Stomach (tissue), 9 donors: ENCODE measurements around the gene LANCL1. TPM values are rescaled to one million over a fixed set of nuclear protein-coding genes. Genes with fewer than 3 reads are reported as not detected.

Experiments
- DNase-seq, 2 donors: peaks; one replicate each; pipeline versions ENCODE4 v3.0.0 to v3.0.0-alpha.2; 2013 to 2019
- H3K27ac ChIP-seq, 5 donors: fragments of 200-600 bp in 4 of 5; sonication (generic) in 4 of 5; one replicate each; pipeline ENCODE4 v1.5.1; 2013 to 2019; ENCODE audit warnings: mild to moderate bottlenecking in 1 of 5, moderate library complexity in 1 of 5
- H3K27me3 ChIP-seq, 3 donors: fragments of 200-600 bp; sonication (generic); one replicate each; pipeline ENCODE4 v1.5.1; 2017 to 2019; ENCODE audit warnings: mixed run types in 1 of 3
- H3K36me3 ChIP-seq, 4 donors: fragments of 200-600 bp; sonication (generic); 1 replicate in 3 of 4; 2 replicates in 1 of 4; pipeline ENCODE4 v1.5.1; 2016 to 2019
- H3K4me1 ChIP-seq, 4 donors: fragments of 200-600 bp; sonication (generic); one replicate each; pipeline ENCODE4 v1.5.1; 2016 to 2019
- H3K4me3 ChIP-seq, 4 donors: fragments of 200-600 bp; sonication (generic) in 3 of 4; one replicate each; pipeline ENCODE4 v1.5.1; 2016 to 2019; ENCODE audit warnings: mild to moderate bottlenecking in 1 of 4
- H3K9me3 ChIP-seq, 4 donors: fragments of 200-600 bp; sonication (generic); one replicate each; pipeline ENCODE4 v1.5.1; 2016 to 2019
- EP300 ChIP-seq: sonication (generic); formaldehyde crosslinking; IDR thresholded peaks from one replicate; pipeline ENCODE4 v1.6.1; 2017; ENCODE audit warnings: antibody characterized with exemption
- POLR2A ChIP-seq, 4 donors: fragments of 450-650 bp; IDR thresholded peaks; one replicate each; pipeline ENCODE4 v1.6.1; 2016; ENCODE audit warnings: antibody characterized with exemption in 4 of 4, control low read depth in 2 of 4, mild to moderate bottlenecking in 1 of 4, moderate library complexity in 1 of 4
- POLR2AphosphoS5 ChIP-seq, 3 donors: sonication (generic); formaldehyde crosslinking; IDR thresholded peaks; one replicate each; pipeline ENCODE4 v1.6.1; 2016; ENCODE audit warnings: antibody characterized with exemption in 3 of 3
- WGBS, 5 donors: extraction: QIAGEN DNeasy Blood & Tissue Kit in 3 of 5; methylation state at CpG; one replicate each; pipeline versions ENCODE4 v1.1.5 to v1.1.7; 2013 to 2018; 5-methylcytosine and 5-hydroxymethylcytosine counted together
- intact Hi-C: fragments of 100-400 bp; cut with DNase I; formaldehyde crosslinking; loops from one replicate; pipeline ENCODE4 v1.15.1; 2023; ENCODE audit warnings: low total_unique reads
- polyA plus RNA-seq, 3 donors: library from polyadenylated mRNA; stranded (reverse); fragments of 200-250 nt; gene quantifications; one replicate each; pipeline ENCODE4 v1.2.3, GENCODE V29; 2013
- total RNA-seq, 5 donors: library from RNA; depleted of rRNA; stranded (reverse); fragments of >200 nt; gene quantifications; one replicate each; pipeline versions ENCODE4 v1.1.0 to v1.2.3, GENCODE V29; 2014 to 2016
- TF ChIP-seq, protein P1 (sequence below), 7 experiments: fragments of 450-650 bp in 4 of 7; fragments of 200-600 bp in 3 of 7; sonication (generic) in 3 of 7; IDR thresholded peaks; one replicate each; pipeline ENCODE4 v1.5.1; 2016 to 2019; ENCODE audit warnings: antibody characterized with exemption in 7 of 7, control low read depth in 2 of 7, mild to moderate bottlenecking in 1 of 7
- donor health status: healthy with polysubstance abuse.
- donor health status: Bipolar disorder and iron deficiency.
- donor health status: healthy.

LANCL1 gene
- total and polyA plus RNA-seq, 8 donors: 0.87 to 49.6 (median 19.8) TPM

DNA sequence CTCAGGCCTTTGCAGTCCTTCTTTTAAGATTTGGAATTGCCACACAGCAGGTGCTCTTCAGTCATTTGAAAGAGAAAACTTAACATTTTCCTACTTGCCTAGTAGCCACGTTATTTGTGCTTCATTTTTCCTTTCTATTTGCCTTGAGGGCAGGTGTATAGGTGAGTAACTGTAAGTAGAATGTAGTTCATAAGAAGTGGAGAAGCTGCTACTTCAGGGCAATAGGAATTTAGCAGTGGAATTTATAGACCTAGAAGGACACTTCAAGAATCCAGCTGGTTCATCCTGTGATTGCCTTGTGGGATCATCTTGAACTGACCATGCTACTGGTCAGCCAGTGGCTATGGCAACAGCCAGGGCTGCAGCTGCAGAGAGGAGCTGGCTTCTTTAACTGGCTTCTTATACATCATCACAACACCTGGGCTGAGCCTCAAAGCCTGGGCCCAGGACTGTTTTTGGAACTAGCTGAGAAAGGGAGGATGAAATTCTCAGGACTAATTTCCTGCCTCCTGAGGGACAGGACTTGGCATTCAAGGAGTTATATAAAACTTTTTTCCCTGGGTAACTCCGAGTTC lies 5.1 kb upstream of the LANCL1 start:
- TF ChIP-seq POLR2AphosphoS5 (IDR thresholded peaks at IDR 0.05): no peak
- no peak for TF ChIP-seq POLR2A (IDR thresholded peaks at IDR 0.05)
- TF ChIP-seq EP300: no peak
- TF ChIP-seq, protein P1, sequence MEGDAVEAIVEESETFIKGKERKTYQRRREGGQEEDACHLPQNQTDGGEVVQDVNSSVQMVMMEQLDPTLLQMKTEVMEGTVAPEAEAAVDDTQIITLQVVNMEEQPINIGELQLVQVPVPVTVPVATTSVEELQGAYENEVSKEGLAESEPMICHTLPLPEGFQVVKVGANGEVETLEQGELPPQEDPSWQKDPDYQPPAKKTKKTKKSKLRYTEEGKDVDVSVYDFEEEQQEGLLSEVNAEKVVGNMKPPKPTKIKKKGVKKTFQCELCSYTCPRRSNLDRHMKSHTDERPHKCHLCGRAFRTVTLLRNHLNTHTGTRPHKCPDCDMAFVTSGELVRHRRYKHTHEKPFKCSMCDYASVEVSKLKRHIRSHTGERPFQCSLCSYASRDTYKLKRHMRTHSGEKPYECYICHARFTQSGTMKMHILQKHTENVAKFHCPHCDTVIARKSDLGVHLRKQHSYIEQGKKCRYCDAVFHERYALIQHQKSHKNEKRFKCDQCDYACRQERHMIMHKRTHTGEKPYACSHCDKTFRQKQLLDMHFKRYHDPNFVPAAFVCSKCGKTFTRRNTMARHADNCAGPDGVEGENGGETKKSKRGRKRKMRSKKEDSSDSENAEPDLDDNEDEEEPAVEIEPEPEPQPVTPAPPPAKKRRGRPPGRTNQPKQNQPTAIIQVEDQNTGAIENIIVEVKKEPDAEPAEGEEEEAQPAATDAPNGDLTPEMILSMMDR (IDR thresholded peaks at IDR 0.05): no peak
- intact Hi-C loops: no loop called here
- no peak overlapping the region for H3K27ac ChIP-seq
- no peak overlapping the region for H3K4me3 ChIP-seq
- peaks cover 0 to 6% (median 0%) of the 10 kb centered on the region in 4 donors for H3K9me3 ChIP-seq
- H3K27me3 ChIP-seq: no peaks in the 10 kb centered on the region
- H3K36me3 ChIP-seq: no peaks in the 10 kb centered on the region
- WGBS, 5 donors: 18 to 46% (median 34%) methylated on average over 2 of the region's 2 CpGs
- DNase-seq: no peak
- H3K4me1 ChIP-seq: peaks cover 0 to 15% (median 4%) of the 10 kb centered on the region in 4 donors

DNA sequence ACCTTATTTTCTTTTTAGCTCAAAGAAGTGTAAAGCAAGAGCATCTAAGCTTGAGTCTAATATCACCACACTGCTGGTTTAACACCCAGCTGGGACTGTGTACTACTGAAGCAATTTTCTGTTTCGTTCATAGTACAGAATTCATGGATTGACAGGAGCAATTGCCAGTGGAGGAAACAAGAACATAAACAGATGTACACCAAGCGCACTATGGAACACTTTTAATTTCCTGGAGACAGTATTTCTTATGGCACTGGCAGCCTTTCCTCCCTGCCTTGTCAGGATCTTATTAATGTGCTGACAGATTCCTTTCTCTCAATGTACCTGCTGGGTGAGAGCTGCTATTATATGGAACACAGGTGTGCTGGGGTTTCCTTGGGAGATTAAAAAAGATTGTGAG lies 4.2 kb upstream of the LANCL1 start:
- H3K4me3 ChIP-seq: no peak overlapping the region
- H3K4me1 ChIP-seq: peaks cover 2 to 17% (median 9%) of the 10 kb centered on the region in 4 donors
- no peaks in the 10 kb centered on the region for H3K27me3 ChIP-seq
- DNase-seq: no peak
- WGBS, 5 donors: 74 to 85% (median 85%) methylated on average over 2 of the region's 2 CpGs
- no peak overlapping the region for H3K27ac ChIP-seq
- H3K36me3 ChIP-seq: no peaks in the 10 kb centered on the region
- TF ChIP-seq, protein P1 (IDR thresholded peaks at IDR 0.05): no peak
- no peak for TF ChIP-seq POLR2A (IDR thresholded peaks at IDR 0.05)
- TF ChIP-seq POLR2AphosphoS5 (IDR thresholded peaks at IDR 0.05): no peak
- no peak for TF ChIP-seq EP300
- H3K9me3 ChIP-seq: peaks cover 0 to 6% (median 0%) of the 10 kb centered on the region in 4 donors
- intact Hi-C loops: no loop called here

DNA sequence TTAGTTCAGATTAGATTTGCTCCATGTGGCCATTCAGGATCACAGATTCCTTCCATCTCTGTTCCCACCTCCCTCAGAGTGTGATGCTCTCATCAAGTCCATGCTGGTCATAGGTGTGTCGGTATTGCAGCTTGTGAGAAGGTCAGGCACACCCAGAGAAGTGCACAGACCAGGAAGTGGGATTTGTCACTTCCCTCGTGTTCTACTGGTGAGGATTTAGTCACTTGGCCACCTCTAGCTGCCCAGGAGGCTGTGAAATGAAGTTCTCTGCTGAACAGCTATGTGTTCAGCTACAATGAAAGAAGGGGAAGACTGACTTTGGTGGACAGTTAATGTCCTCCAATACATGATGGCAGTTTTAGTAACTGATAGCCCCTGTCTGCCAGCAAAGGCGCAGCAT lies 3.5 kb upstream of the LANCL1 start:
- no peaks in the 10 kb centered on the region for H3K36me3 ChIP-seq
- TF ChIP-seq POLR2AphosphoS5 (IDR thresholded peaks at IDR 0.05) (no peak), EP300 (no peak), POLR2A (IDR thresholded peaks at IDR 0.05) (no peak)
- TF ChIP-seq, protein P1 (IDR thresholded peaks at IDR 0.05): no peak
- intact Hi-C loops: no loop called here
- DNase-seq: no peak
- 54 to 67% (median 58%) methylated on average over 3 of the region's 3 CpGs for WGBS, 5 donors
- H3K9me3 ChIP-seq: peaks cover 0 to 6% (median 0%) of the 10 kb centered on the region in 4 donors
- no peak overlapping the region for H3K27ac ChIP-seq
- H3K4me3 ChIP-seq: no peak overlapping the region
- H3K27me3 ChIP-seq: no peaks in the 10 kb centered on the region
- peaks cover 7 to 24% (median 16%) of the 10 kb centered on the region in 4 donors for H3K4me1 ChIP-seq

DNA sequence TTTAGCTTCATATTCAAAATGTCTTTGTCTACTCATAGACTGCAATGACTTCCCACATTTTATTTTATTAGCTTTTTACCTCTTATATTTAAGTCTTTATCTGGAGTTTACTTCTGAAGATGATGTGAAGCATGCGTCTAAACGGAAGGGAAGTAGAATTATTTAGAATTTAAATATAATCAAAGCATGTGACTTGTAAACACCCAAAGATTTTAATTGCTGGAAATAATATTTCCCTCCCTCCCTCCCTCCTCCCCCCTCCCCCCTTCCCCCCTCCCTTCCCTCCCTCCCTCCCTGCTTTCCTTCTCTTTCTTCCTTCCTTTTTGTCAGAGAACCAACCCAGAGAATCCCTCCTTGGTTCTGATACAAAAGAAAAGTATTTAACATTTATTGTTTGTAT lies 2.1 kb upstream of the LANCL1 start:
- no peak for DNase-seq
- Histone ChIP-seq H3K9me3 (no peaks in the 10 kb centered on the region), H3K27ac (no peak overlapping the region), H3K4me3 (no peak overlapping the region), H3K4me1 (peaks cover 7 to 32% (median 22%) of the 10 kb centered on the region in 4 donors), H3K27me3 (no peaks in the 10 kb centered on the region), H3K36me3 (no peaks in the 10 kb centered on the region)
- no peak for TF ChIP-seq POLR2AphosphoS5 (IDR thresholded peaks at IDR 0.05)
- TF ChIP-seq POLR2A (IDR thresholded peaks at IDR 0.05): no peak
- no peak for TF ChIP-seq EP300
- TF ChIP-seq, protein P1 (IDR thresholded peaks at IDR 0.05): no peak
- WGBS, 5 donors: 87 to 96% (median 92%) methylated on average over 2 of the region's 2 CpGs
- intact Hi-C loops: no loop called here
